K562 (cell line): ENCODE results near the gene SAMD10. TPM values are rescaled to one million over a fixed set of nuclear protein-coding genes. Genes with fewer than 3 reads are reported as not detected.

ENCODE experiments used
- ATAC-seq: fragments of 200-7000 bp; cut with Tn5 transposase; 3 replicates; pipeline ENCODE4 v1.9.1; 2020; ENCODE audit warnings: moderate library complexity
- BruUV-seq: library from RNA; stranded (reverse); fragments of 400-500 nt; replicated peaks from 2 replicates; lab custom pipeline; 2021; lab: Mats Ljungman, UMichigan
- CTCF ChIA-PET: fragments of 300-600 bp; formaldehyde crosslinking; extraction: SDS; loops from one replicate; lab custom pipeline; 2021; ENCODE audit warnings: low intra/inter-chr PET ratio; lab: Yijun Ruan, JAX
- POLR2A ChIA-PET: fragments of 300-600, 350-650 bp; sonication (Branson Sonifier 250); formaldehyde crosslinking; extraction: SDS; loops from one replicate; lab custom pipeline; 2021; ENCODE audit warnings: antibody characterized with exemption, inconsistent platforms; lab: Yijun Ruan, JAX
- DNase-seq, 4 experiments: peaks; one replicate each; pipeline versions ENCODE4 v3.0.0 to v3.0.0-alpha.2; 2011 to 2018; ENCODE audit warnings: low spot score in 3 of 4, mixed read lengths in 3 of 4; ENCODE audit errors: extremely low read depth in 1 of 4
- FAIRE-seq: peaks from 2 replicates; lab custom pipeline; 2011; peaks lifted over from hg19 to GRCh38; lab: Jason Lieb, UNC
- H2AFZ ChIP-seq: 2 replicates; pipeline ENCODE4 v1.6.0; 2011; ENCODE audit warnings: low read depth, low read length, control low read depth, inconsistent platforms
- H3K27ac ChIP-seq: fragments of 200-600 bp; 3 replicates; pipeline ENCODE4 v1.8.0; 2011; ENCODE audit warnings: low read depth, mild to moderate bottlenecking, control low read depth, inconsistent platforms, low read length, moderate library complexity, mixed read lengths; ENCODE audit errors: extremely low read depth
- H3K27me3 ChIP-seq, 2 experiments: fragments of 300-600 bp in 1 of 2; 2 replicates in 1 of 2; 3 replicates in 1 of 2; pipeline versions ENCODE4 v1.6.0 to v1.8.0; 2011; ENCODE audit warnings: inconsistent platforms in 2 of 2, low read length in 2 of 2, mild to moderate bottlenecking in 1 of 2, mixed read lengths in 1 of 2, moderate library complexity in 1 of 2; ENCODE audit not compliant: control insufficient read depth in 2 of 2, insufficient read depth in 2 of 2
- H3K36me3 ChIP-seq: fragments of 300-600 bp; 3 replicates; pipeline ENCODE4 v1.8.0; 2011; ENCODE audit warnings: mild to moderate bottlenecking, low read length, inconsistent platforms; ENCODE audit not compliant: control insufficient read depth, insufficient read depth
- H3K4me1 ChIP-seq, 2 experiments: fragments of 200-600 bp in 1 of 2; replicated peaks in 1 of 2; 2 replicates in 1 of 2; 3 replicates in 1 of 2; pipeline versions ENCODE4 v1.5.1 to v1.8.0; 2011; ENCODE audit warnings: inconsistent platforms in 2 of 2, low read length in 2 of 2, mild to moderate bottlenecking in 1 of 2, mixed read lengths in 1 of 2, moderate library complexity in 1 of 2; ENCODE audit not compliant: control insufficient read depth in 2 of 2, insufficient read depth in 2 of 2
- H3K4me2 ChIP-seq: 2 replicates; pipeline ENCODE4 v1.6.1; 2011; ENCODE audit warnings: low read length, control low read depth, inconsistent platforms, mixed read lengths; ENCODE audit not compliant: insufficient read depth
- H3K4me3 ChIP-seq: fragments of 200-600 bp; sonication (generic), shearing (Covaris generic); 2 replicates; pipeline ENCODE4 v1.5.1; 2016; ENCODE audit warnings: control low read depth, inconsistent platforms
- H3K79me2 ChIP-seq: fragments of 200-600 bp; 3 replicates; pipeline ENCODE4 v1.8.0; 2011; ENCODE audit warnings: low read length, inconsistent platforms; ENCODE audit not compliant: control insufficient read depth, insufficient read depth
- H3K9ac ChIP-seq, 2 experiments: 2 replicates each; pipeline versions ENCODE4 v1.6.0 to v1.6.1; 2011; ENCODE audit warnings: low read depth in 2 of 2, low read length in 2 of 2, control low read depth in 1 of 2, inconsistent platforms in 1 of 2, mild to moderate bottlenecking in 1 of 2, mixed read lengths in 1 of 2; ENCODE audit not compliant: insufficient read depth in 1 of 2
- H3K9me1 ChIP-seq: one replicate; pipeline ENCODE4 v1.6.0; 2011; ENCODE audit warnings: inconsistent platforms, mild to moderate bottlenecking, low read length, moderate library complexity; ENCODE audit not compliant: control insufficient read depth, insufficient read depth
- H3K9me3 ChIP-seq: replicated peaks from 2 replicates; pipeline ENCODE4 v1.5.1; 2011; ENCODE audit warnings: low read depth, low read length, inconsistent platforms; ENCODE audit not compliant: control insufficient read depth, insufficient read depth
- H4K20me1 ChIP-seq: replicated peaks from 2 replicates; pipeline ENCODE4 v1.6.1; 2011; ENCODE audit warnings: low read length, inconsistent platforms, mixed read lengths; ENCODE audit not compliant: control insufficient read depth, insufficient read depth
- ARHGAP35 ChIP-seq: fragments of 450-650 bp; IDR thresholded peaks from 2 replicates; pipeline ENCODE4 v1.6.1; 2018; ENCODE audit not compliant: partially characterized antibody
- CHD1 ChIP-seq: fragments of 200-600 bp; sonication (generic); IDR thresholded peaks from one replicate; pipeline ENCODE4 v1.6.1; 2012; ENCODE audit warnings: mild to moderate bottlenecking, moderate library complexity, low read length, inconsistent platforms
- ESRRB ChIP-seq: fragments of 250-450 bp; sonication (Bioruptor Pico); IDR thresholded peaks from 2 replicates; pipeline ENCODE4 v1.5.0; 2020; ENCODE audit warnings: mild to moderate bottlenecking, moderate library complexity, borderline replicate concordance
- GABPA ChIP-seq: fragments of 200-800 bp; sonication (Bioruptor generic); conservative IDR thresholded peaks from 2 replicates; pipeline ENCODE4 v1.6.1; 2016; ENCODE audit warnings: low read depth, missing genetic modification characterization, missing compliant biosample characterization
- HEY1 ChIP-seq: fragments of 250-450 bp; sonication (Bioruptor Pico); IDR thresholded peaks from 2 replicates; pipeline ENCODE4 v1.5.0; 2020; ENCODE audit warnings: mild to moderate bottlenecking, moderate library complexity, borderline replicate concordance
- HNRNPL ChIP-seq: fragments of 200-400 bp; formaldehyde crosslinking; IDR thresholded peaks from 2 replicates; pipeline ENCODE4 v1.6.1; 2017; ENCODE audit warnings: low read depth, mild to moderate bottlenecking, low read length
- ID3 ChIP-seq, 2 experiments: fragments of 250-450 bp in 1 of 2; fragments of 450-650 bp in 1 of 2; sonication (Bioruptor Pico) in 1 of 2; IDR thresholded peaks; 2 replicates each; pipeline versions ENCODE4 v1.6.1 to v1.8.0; 2016 to 2021; ENCODE audit warnings: mild to moderate bottlenecking in 2 of 2, moderate library complexity in 2 of 2, missing compliant biosample characterization in 1 of 2, missing genetic modification characterization in 1 of 2
- KDM5B ChIP-seq: fragments of 200-600 bp; sonication (generic); IDR thresholded peaks from 2 replicates; pipeline ENCODE4 v1.6.1; 2012; ENCODE audit warnings: low read depth, mild to moderate bottlenecking, moderate library complexity, low read length, control low read depth, inconsistent platforms; ENCODE audit not compliant: insufficient replicate concordance
- KLF10 ChIP-seq: fragments of 250-450 bp; sonication (Bioruptor Pico); IDR thresholded peaks from 2 replicates; pipeline ENCODE4 v1.6.1; 2021; ENCODE audit warnings: matching md5 sums
- MCM5 ChIP-seq: fragments of 450-650 bp; IDR thresholded peaks from 2 replicates; pipeline ENCODE4 v1.6.1; 2016; ENCODE audit warnings: low read depth
- MEF2D ChIP-seq: conservative IDR thresholded peaks from 2 replicates; pipeline ENCODE4 v1.6.1; 2016; ENCODE audit warnings: low read depth, missing genetic modification characterization, missing compliant biosample characterization
- PHF8 ChIP-seq: fragments of 200-600 bp; sonication (generic); IDR thresholded peaks from 2 replicates; pipeline ENCODE4 v1.6.1; 2012; ENCODE audit warnings: mixed run types, mild to moderate bottlenecking, inconsistent platforms, low read length, moderate library complexity, borderline replicate concordance
- SP1 ChIP-seq: sonication (generic); formaldehyde crosslinking; IDR thresholded peaks from 2 replicates; pipeline ENCODE4 v1.8.1; 2022; ENCODE audit warnings: mild to moderate bottlenecking, missing genetic modification reagents
- ZBED1 ChIP-seq: IDR thresholded peaks from 2 replicates; pipeline ENCODE4 v1.6.1; 2014
- ZNF134 ChIP-seq: fragments of 250-450 bp; sonication (Bioruptor Pico); conservative IDR thresholded peaks from 2 replicates; pipeline ENCODE4 v1.4.0; 2020
- ZNF395 ChIP-seq: fragments of 200-800 bp; sonication (Bioruptor generic); IDR thresholded peaks from 2 replicates; pipeline ENCODE4 v1.6.1; 2017; ENCODE audit warnings: missing genetic modification characterization, missing compliant biosample characterization
- ZNF644 ChIP-seq: fragments of 200-800 bp; sonication (Bioruptor generic); IDR thresholded peaks from 2 replicates; pipeline ENCODE4 v1.6.1; 2016; ENCODE audit warnings: low read depth, missing genetic modification characterization, missing compliant biosample characterization
- ZSCAN29 ChIP-seq: fragments of 450-650 bp; IDR thresholded peaks from 2 replicates; pipeline ENCODE4 v1.6.1; 2017
- WGBS: fragments of 100-300 bp; shearing (Covaris generic); methylation state at CpG from one replicate; pipeline ENCODE4 v1.1.6; 2016; ENCODE audit warnings: low coverage, mixed read lengths; ENCODE audit not compliant: insufficient coverage; ENCODE audit errors: missing lambda C conversion rate; 5-methylcytosine and 5-hydroxymethylcytosine counted together
- in situ Hi-C: fragments of 300-500 bp; cut with MboI; formaldehyde crosslinking; loops from 4 replicates; pipeline ENCODE4 v1.15.0; 2018; ENCODE audit warnings: inconsistent platforms, mixed read lengths
- intact Hi-C: fragments of 100-400 bp; cut with micrococcal nuclease; formaldehyde crosslinking; loops from 2 replicates; pipeline ENCODE4 v1.14.2; 2022
- polyA plus RNA-seq, 8 experiments: library from polyadenylated mRNA; depleted of rRNA in 4 of 8; stranded (reverse) in 5 of 8; unstranded in 3 of 8; fragments of >200 nt; fragmentation: Nextera tagmentation in 2 of 8; fragmentation: Illumina TruSeq in 1 of 8; extraction: Ambion mirVana in 2 of 8; extraction: Trizol in 1 of 8; gene quantifications; 2 replicates each; pipeline versions ENCODE4 v1.2.1 to v1.2.3, GENCODE V29; 2011 to 2014; ENCODE audit warnings: inconsistent platforms in 1 of 8, missing spikeins in 1 of 8
- total RNA-seq, 7 experiments: library from RNA; depleted of rRNA in 6 of 7; stranded (reverse); fragments of >200 nt in 6 of 7; fragmentation: Illumina TruSeq in 2 of 7; extraction: Trizol in 2 of 7; gene quantifications; 2 replicates each; pipeline versions ENCODE4 v1.2.1 to v1.2.3, GENCODE V29; 2011 to 2021; ENCODE audit warnings: low replicate concordance in 1 of 7
- TF ChIP-seq, protein P1 (sequence below), 2 experiments: fragments of 200-800 bp in 1 of 2; sonication (Bioruptor generic) in 1 of 2; sonication (generic) in 1 of 2; formaldehyde crosslinking in 1 of 2; IDR thresholded peaks in 1 of 2; conservative IDR thresholded peaks in 1 of 2; 2 replicates each; pipeline versions ENCODE4 v1.5.0 to v1.6.1; 2016 to 2020; ENCODE audit warnings: missing compliant biosample characterization in 1 of 2, missing genetic modification characterization in 1 of 2, missing genetic modification reagents in 1 of 2

Gene SAMD10
- total and polyA plus RNA-seq, 9 of the 15 experiments (the other 6 are each of a cell fraction or from before 2014, with no cell fraction given): 0.37 to 15.2 (median 4.8) TPM

GRCh38 chr20:63956664-63957003, 22.8 kb downstream of the SAMD10 start:
- POLR2A ChIA-PET: interaction anchor here (0.6 to 2.0 kb wide), 5 partner anchors 11 to 140 kb away, joined by 3 to 9 read pairs (median 3); no protein-coding TSS in a partner anchor
- in situ Hi-C loops (no loop called here), intact Hi-C loops (loop anchor here (5.0 kb wide), 1 partner anchor 249 kb away; the partner anchor contains the start of genes ARFRP1 and ZGPAT)
- peak overlapping the region; percentile 99 for H3K4me3 ChIP-seq
- peaks cover 7% of the 10 kb centered on the region for H3K9me1 ChIP-seq
- H3K9me3 ChIP-seq: no peaks in the 10 kb centered on the region
- H3K9ac ChIP-seq: peak overlapping the region; percentile 75 to 89
- peaks cover 45% of the 10 kb centered on the region; the same call in 1 of the 3 replicates for H3K36me3 ChIP-seq
- ATAC-seq (peak; percentile 1), DNase-seq (no peak), FAIRE-seq (no peak)
- peak overlapping the region; percentile 73 for H3K4me2 ChIP-seq
- H3K27ac ChIP-seq: peak overlapping the region; percentile 90
- CTCF ChIA-PET: no interaction called here
- peaks cover 24% of the 10 kb centered on the region; the same call in 1 of the 2 replicates for H4K20me1 ChIP-seq
- WGBS: 2% methylated on average over 15 of the region's 15 CpGs
- H2AFZ ChIP-seq: peak overlapping the region; percentile 74
- H3K4me1 ChIP-seq: peaks cover 16 to 79% of the 10 kb centered on the region in 2 experiments; a peak in 4 of 5 replicates
- peaks cover 44% of the 10 kb centered on the region for H3K79me2 ChIP-seq
- H3K27me3 ChIP-seq: no peaks in the 10 kb centered on the region
- BruUV-seq: no TSS peak
- TF ChIP-seq KLF10 (CRISPR knock-in tag) (no peak), MEF2D (tag) (no peak), ZNF134 (no peak), ZNF395 (CRISPR knock-in tag) (peak; percentile 3), GABPA (tag) (peak; percentile 39; the same call in 1 of the 2 replicates), HNRNPL (no peak), ARHGAP35 (no peak), KDM5B (no peak), ESRRB (CRISPR knock-in tag) (no peak), SP1 (CRISPR knock-in tag) (no peak), ID3 (CRISPR knock-in tag; IDR thresholded peaks at IDR 0.05) (no peak), ID3 (tag; IDR thresholded peaks at IDR 0.05) (no peak), MCM5 (no peak), ZSCAN29 (no peak), HEY1 (CRISPR knock-in tag) (no peak), ZBED1 (no peak; the same call in 1 of the 2 replicates), CHD1 (no peak), PHF8 (no peak), ZNF644 (tag) (peak; percentile 10; the same call in 1 of the 2 replicates)
- TF ChIP-seq, protein P1, sequence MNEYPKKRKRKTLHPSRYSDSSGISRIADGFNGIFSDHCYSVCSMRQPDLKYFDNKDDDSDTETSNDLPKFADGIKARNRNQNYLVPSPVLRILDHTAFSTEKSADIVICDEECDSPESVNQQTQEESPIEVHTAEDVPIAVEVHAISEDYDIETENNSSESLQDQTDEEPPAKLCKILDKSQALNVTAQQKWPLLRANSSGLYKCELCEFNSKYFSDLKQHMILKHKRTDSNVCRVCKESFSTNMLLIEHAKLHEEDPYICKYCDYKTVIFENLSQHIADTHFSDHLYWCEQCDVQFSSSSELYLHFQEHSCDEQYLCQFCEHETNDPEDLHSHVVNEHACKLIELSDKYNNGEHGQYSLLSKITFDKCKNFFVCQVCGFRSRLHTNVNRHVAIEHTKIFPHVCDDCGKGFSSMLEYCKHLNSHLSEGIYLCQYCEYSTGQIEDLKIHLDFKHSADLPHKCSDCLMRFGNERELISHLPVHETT (CRISPR knock-in tag; conservative IDR thresholded peaks at IDR 0.05 in 1 of 2, IDR thresholded peaks at IDR 0.05 in 1 of 2): peak in 1 of 2 experiments; percentile 54; a peak in 1 of 4 replicates
